Endodermal cell (in vitro differentiated cells): ENCODE data around the gene MPP1. TPM values are rescaled to one million over a fixed set of nuclear protein-coding genes. Genes with fewer than 3 reads are reported as not detected.

Source experiments
- DNase-seq: peaks from one replicate; pipeline ENCODE4 v3.0.0-alpha.2; 2017
- H3K27ac ChIP-seq: 2 replicates; pipeline ENCODE4 v1.5.1; 2013; ENCODE audit warnings: mild to moderate bottlenecking, low read depth, low read length, moderate library complexity
- H3K27me3 ChIP-seq: 2 replicates; pipeline ENCODE4 v1.6.1; 2013; ENCODE audit warnings: mild to moderate bottlenecking, low read length, moderate library complexity; ENCODE audit not compliant: insufficient read depth, control insufficient read depth, poor library complexity, severe bottlenecking
- H3K36me3 ChIP-seq: 2 replicates; pipeline ENCODE4 v1.7.0; 2013; ENCODE audit warnings: mild to moderate bottlenecking, low read length, moderate library complexity; ENCODE audit not compliant: control insufficient read depth, insufficient read depth
- H3K4me1 ChIP-seq: one replicate; pipeline ENCODE4 v1.7.0; 2013; ENCODE audit warnings: low read length; ENCODE audit not compliant: control insufficient read depth, insufficient read depth
- H3K4me3 ChIP-seq: 2 replicates; pipeline ENCODE4 v1.5.1; 2013; ENCODE audit warnings: mild to moderate bottlenecking, low read length, moderate library complexity
- H3K9ac ChIP-seq: 2 replicates; pipeline ENCODE4 v1.6.1; 2013; ENCODE audit warnings: mild to moderate bottlenecking, low read length, moderate library complexity; ENCODE audit not compliant: poor library complexity, severe bottlenecking; ENCODE audit errors: extremely low read depth
- H3K9me3 ChIP-seq: 2 replicates; pipeline ENCODE4 v1.6.1; 2013; ENCODE audit warnings: mild to moderate bottlenecking, low read length, moderate library complexity; ENCODE audit not compliant: control insufficient read depth
- H3K27ac Mint-ChIP-seq: 2 replicates; pipeline ENCODE4 v1.8.0; 2020; ENCODE audit warnings: mixed read lengths
- H3K27me3 Mint-ChIP-seq: 2 replicates; pipeline ENCODE4 v1.8.0; 2021; ENCODE audit warnings: mild to moderate bottlenecking, mixed read lengths; ENCODE audit not compliant: insufficient read depth
- H3K36me3 Mint-ChIP-seq: 2 replicates; pipeline ENCODE4 v1.8.0; 2020; ENCODE audit warnings: low read depth, mixed read lengths
- H3K4me1 Mint-ChIP-seq: 2 replicates; pipeline ENCODE4 v1.8.0; 2020; ENCODE audit warnings: mixed read lengths
- H3K4me3 Mint-ChIP-seq: 2 replicates; pipeline ENCODE4 v1.8.0; 2020; ENCODE audit warnings: mild to moderate bottlenecking, moderate library complexity, mixed read lengths
- H3K9me3 Mint-ChIP-seq: 2 replicates; pipeline ENCODE4 v1.8.0; 2020; ENCODE audit warnings: mild to moderate bottlenecking, mixed read lengths
- WGBS, 2 experiments: methylation state at CpG; one replicate each; pipeline versions ENCODE4 v1.1.5 to v1.1.7; 2013; ENCODE audit warnings: missing lambda C conversion rate in 2 of 2, mixed read lengths in 1 of 2; ENCODE audit not compliant: insufficient coverage in 1 of 2, insufficient read length in 1 of 2; 5-methylcytosine and 5-hydroxymethylcytosine counted together
- total RNA-seq, 2 donors: library from RNA; stranded (reverse); fragmentation: NEBNext Ultra II Directional in 1 of 2; extraction: Animal tissue kit (Norgen Biotek cat#: 25700) in 1 of 2; gene quantifications; 2 replicates in 1 of 2; 3 replicates in 1 of 2; pipeline ENCODE4 v1.2.1, GENCODE V29; 2021
- TF ChIP-seq, protein P1 (sequence below): fragments of 200-600 bp; sonication (generic); conservative IDR thresholded peaks from 2 replicates; pipeline ENCODE4 v1.5.0; 2021; ENCODE audit warnings: antibody characterized with exemption, mild to moderate bottlenecking

The MPP1 gene
- total RNA-seq, 2 donors from 2014 or later: 13.7 to 15.7 TPM

- Histone ChIP-seq H3K9me3 (no peaks in the 10 kb centered on the region), H3K27ac (no peak overlapping the region), H3K36me3 (no peaks in the 10 kb centered on the region), H3K4me3 (no peak overlapping the region), H3K9ac (no peak overlapping the region), H3K4me1 (no peaks in the 10 kb centered on the region), H3K27me3 (no peaks in the 10 kb centered on the region)
- no peak overlapping the region for H3K27ac Mint-ChIP-seq
- no peaks in the 10 kb centered on the region for H3K36me3 Mint-ChIP-seq
- no peak overlapping the region for H3K4me3 Mint-ChIP-seq
- TF ChIP-seq, protein P1, sequence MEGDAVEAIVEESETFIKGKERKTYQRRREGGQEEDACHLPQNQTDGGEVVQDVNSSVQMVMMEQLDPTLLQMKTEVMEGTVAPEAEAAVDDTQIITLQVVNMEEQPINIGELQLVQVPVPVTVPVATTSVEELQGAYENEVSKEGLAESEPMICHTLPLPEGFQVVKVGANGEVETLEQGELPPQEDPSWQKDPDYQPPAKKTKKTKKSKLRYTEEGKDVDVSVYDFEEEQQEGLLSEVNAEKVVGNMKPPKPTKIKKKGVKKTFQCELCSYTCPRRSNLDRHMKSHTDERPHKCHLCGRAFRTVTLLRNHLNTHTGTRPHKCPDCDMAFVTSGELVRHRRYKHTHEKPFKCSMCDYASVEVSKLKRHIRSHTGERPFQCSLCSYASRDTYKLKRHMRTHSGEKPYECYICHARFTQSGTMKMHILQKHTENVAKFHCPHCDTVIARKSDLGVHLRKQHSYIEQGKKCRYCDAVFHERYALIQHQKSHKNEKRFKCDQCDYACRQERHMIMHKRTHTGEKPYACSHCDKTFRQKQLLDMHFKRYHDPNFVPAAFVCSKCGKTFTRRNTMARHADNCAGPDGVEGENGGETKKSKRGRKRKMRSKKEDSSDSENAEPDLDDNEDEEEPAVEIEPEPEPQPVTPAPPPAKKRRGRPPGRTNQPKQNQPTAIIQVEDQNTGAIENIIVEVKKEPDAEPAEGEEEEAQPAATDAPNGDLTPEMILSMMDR: no peak
- peaks cover 2% of the 10 kb centered on the region for H3K27me3 Mint-ChIP-seq
- WGBS, 2 experiments: 100% methylated on average over 2 of the region's 2 CpGs; no CpG with 5 or more reads in 1 of the 2 experiments
- H3K9me3 Mint-ChIP-seq: peaks cover 41% of the 10 kb centered on the region
- DNase-seq: no peak
- no peaks in the 10 kb centered on the region for H3K4me1 Mint-ChIP-seq
Measured at GRCh38 chrX:154739952-154740465, 65.3 kb downstream of the MPP1 start.

GRCh38 chrX:154738011-154738738 lies 67.1 kb downstream of the MPP1 start:
- DNase-seq: no peak
- Histone ChIP-seq H3K36me3 (no peaks in the 10 kb centered on the region), H3K4me3 (no peak overlapping the region), H3K4me1 (no peaks in the 10 kb centered on the region), H3K27me3 (no peaks in the 10 kb centered on the region), H3K27ac (no peak overlapping the region), H3K9me3 (no peaks in the 10 kb centered on the region), H3K9ac (no peak overlapping the region)
- Mint-ChIP-seq H3K4me3 (no peak overlapping the region), H3K9me3 (peaks cover 37% of the 10 kb centered on the region), H3K27me3 (peaks cover 2% of the 10 kb centered on the region), H3K27ac (no peak overlapping the region), H3K36me3 (no peaks in the 10 kb centered on the region), H3K4me1 (no peaks in the 10 kb centered on the region)
- WGBS, 2 experiments: 79 to 87% methylated on average over 6 to 8 of the region's 8 CpGs
- TF ChIP-seq, protein P1: no peak

- no peak overlapping the region for H3K4me3 ChIP-seq
- Mint-ChIP-seq H3K27ac (no peak overlapping the region), H3K9me3 (peaks cover 36% of the 10 kb centered on the region), H3K4me1 (peaks cover 1% of the 10 kb centered on the region), H3K4me3 (no peak overlapping the region), H3K36me3 (no peaks in the 10 kb centered on the region), H3K27me3 (peaks cover 2% of the 10 kb centered on the region)
- WGBS, 2 experiments: 96% methylated on average over 5 of the region's 5 CpGs; no CpG with 5 or more reads in 1 of the 2 experiments
- H3K27me3 ChIP-seq: no peaks in the 10 kb centered on the region
- TF ChIP-seq, protein P1: no peak
- no peak for DNase-seq
- no peaks in the 10 kb centered on the region for H3K4me1 ChIP-seq
- no peak overlapping the region for H3K27ac ChIP-seq
- no peaks in the 10 kb centered on the region for H3K9me3 ChIP-seq
- H3K36me3 ChIP-seq: no peaks in the 10 kb centered on the region
- no peak overlapping the region for H3K9ac ChIP-seq
Measured at GRCh38 chrX:154737136-154737535, 68.1 kb downstream of the MPP1 start.
